LNCAP (cell line): ENCODE measurements around the gene CACNB1.

Experiments
- TF ChIP-seq, protein P1 (sequence below): fragments of 450-650 bp; IDR thresholded peaks from 2 replicates; pipeline ENCODE4 v1.5.1; 2017; ENCODE audit warnings: mild to moderate bottlenecking

The CACNB1 gene

DNA sequence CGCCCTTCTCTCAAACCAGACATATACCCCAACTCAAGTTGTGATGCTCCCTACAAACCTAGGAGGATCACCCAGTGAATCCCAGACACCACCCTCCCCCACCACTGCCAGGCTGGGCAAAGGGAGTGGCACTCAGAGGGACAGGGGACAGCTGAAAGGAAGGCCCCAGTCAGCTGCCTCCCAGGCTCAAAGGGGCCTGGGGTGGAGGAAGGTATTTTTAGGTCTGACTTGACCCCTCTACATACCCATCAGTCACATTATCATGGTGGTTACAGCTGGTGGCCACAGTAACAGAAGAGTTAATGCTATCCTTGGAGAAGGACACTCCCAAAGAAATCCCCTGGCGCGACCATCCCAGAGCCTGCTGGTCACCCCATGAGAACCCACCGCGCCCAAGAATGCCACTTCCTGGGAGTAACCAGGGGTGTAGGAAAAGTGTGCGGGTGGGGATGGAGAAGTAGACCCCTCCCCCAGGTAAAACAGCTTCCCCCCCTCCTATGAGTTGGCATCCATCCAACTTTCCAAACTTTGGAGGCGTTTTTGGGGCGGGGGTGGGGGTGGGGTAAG lies 1.1 kb downstream of the CACNB1 start:
- TF ChIP-seq, protein P1, sequence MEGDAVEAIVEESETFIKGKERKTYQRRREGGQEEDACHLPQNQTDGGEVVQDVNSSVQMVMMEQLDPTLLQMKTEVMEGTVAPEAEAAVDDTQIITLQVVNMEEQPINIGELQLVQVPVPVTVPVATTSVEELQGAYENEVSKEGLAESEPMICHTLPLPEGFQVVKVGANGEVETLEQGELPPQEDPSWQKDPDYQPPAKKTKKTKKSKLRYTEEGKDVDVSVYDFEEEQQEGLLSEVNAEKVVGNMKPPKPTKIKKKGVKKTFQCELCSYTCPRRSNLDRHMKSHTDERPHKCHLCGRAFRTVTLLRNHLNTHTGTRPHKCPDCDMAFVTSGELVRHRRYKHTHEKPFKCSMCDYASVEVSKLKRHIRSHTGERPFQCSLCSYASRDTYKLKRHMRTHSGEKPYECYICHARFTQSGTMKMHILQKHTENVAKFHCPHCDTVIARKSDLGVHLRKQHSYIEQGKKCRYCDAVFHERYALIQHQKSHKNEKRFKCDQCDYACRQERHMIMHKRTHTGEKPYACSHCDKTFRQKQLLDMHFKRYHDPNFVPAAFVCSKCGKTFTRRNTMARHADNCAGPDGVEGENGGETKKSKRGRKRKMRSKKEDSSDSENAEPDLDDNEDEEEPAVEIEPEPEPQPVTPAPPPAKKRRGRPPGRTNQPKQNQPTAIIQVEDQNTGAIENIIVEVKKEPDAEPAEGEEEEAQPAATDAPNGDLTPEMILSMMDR, result no peak

DNA sequence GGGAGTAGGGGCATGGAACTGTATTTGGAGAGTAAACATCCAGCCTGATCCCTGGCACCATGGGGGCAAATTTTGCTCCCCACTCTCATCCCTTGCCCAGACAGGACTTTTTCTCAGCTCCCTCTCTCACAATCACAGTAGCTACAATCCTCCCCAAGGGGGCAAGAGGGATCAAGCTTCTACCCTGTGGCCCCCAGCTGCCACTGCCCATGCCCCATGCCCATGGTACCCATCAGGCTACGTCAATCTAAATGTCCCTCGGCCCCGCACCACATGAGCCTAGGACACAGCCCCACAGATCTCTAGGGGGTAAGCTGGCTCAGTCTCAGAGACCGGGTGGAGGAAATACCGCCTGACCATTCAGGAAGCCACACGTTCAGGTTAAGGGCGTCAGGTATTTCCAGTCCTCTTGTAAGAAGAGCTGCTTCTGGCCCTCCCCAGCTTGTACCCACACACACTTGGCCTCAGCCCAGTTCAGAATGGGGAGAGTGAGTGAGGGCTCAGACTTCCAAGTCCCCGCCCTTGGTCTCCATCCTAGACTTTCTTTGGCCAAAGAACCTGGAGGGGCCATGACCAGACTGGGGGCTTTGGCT lies 1.8 kb downstream of the CACNB1 start:
- TF ChIP-seq, protein P1, result no peak

DNA sequence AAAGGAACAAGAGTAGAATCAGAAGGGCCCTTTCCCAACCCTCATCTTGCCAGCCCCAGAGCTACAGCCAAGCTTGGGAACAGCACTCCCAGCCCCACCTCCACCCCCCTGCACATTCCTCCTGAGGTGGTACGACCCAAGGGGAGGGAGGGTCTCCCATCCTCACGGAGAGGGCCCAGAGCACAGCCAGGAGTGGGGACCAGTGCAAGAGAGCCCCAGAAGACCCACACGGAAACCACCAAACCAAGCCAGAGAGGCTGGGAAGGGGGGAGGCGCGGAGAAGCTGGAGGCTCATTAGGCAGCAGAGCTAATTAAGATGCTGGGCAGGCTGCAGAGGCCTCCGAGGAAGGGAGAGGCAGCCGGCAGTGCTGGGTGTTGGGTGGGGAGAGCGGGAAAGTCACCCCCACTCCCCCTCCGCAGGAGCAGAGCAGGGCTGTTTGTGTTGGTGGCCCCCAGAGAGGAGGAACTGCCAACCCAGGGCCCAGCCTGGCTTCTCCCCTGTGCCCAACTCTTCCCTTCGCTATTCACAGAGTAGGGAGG lies 2.4 kb downstream of the CACNB1 start:
- TF ChIP-seq, protein P1, result no peak

DNA sequence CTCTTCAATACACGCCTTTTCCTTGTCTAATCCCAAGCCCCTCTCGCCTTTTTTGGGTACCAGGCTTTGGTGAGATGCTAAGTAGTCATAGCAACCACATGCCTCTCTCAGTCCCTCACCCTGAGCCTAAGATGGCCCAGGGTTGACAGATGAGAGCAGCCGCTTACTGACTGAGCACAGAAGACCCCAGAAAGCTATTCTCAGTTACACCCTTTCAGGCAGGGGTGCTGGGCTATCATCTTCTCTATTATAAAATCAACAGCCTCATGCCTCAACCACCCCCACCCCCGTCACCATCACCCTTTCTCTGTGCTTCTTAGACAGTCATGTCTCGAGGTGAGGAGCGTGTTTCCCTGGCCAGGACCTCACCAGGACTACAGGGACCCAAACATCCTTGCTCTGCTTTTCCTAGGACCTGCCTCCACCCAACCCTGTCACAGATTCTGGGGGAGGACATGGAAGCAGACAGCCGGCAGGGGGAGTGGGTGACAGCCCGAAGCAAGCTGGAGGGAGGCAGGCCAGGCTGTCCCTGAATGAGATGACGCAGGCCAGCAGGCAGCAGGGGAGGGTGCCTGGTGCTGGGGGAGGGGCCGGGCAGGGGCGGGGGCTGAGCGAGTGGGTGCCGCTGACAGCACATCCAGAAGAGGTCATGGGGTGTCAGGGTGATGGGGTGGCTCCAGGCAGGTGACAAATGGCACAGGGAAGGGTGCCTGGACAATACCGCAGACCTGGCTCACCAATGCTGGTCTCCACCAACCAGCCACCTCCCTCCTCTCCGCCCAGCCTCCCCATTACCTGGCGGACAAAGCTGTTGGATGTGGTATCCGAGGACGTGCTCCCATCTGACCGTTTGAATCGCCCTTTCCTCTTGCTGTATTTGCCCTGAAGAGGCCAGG lies 3.1 kb downstream of the CACNB1 start:
- TF ChIP-seq, protein P1, result no peak

DNA sequence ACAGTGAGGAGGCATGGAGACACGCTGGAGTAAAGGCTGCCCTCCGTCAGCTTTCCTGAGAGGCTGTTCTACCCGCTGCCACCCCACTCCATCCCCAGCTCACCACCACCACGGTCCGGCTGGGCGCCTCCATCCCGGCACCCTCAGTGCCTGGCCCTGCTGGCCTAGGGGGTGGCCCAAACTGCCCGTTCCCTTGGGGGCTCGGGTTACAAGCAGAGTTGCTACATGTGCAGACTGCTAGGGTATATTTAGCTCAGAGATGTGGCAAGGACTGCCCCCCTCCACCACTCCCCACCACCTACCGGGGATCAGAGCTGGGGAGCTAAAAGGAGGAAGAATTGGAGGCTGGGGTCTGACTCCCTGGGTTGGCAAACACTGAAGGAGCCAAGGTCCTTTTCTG lies 4.1 kb downstream of the CACNB1 start:
- TF ChIP-seq, protein P1, result no peak

DNA sequence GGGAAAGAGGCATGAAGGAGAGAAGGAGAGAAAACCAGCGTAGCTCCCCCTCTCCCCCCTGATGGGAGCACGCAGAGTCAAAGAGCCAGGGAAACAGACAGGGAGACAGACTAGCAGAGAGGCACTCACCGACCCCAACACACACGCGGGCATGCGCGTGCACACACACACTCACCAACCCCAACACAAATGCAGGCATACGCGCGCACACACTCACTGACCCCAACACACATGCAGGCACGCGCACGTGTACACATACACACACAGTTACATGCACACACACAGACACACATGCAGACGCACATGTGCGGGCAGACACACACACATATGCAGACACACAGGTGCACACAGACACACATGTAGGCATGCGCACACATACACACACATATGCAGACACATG lies 4.6 kb downstream of the CACNB1 start:
- TF ChIP-seq, protein P1, result no peak

DNA sequence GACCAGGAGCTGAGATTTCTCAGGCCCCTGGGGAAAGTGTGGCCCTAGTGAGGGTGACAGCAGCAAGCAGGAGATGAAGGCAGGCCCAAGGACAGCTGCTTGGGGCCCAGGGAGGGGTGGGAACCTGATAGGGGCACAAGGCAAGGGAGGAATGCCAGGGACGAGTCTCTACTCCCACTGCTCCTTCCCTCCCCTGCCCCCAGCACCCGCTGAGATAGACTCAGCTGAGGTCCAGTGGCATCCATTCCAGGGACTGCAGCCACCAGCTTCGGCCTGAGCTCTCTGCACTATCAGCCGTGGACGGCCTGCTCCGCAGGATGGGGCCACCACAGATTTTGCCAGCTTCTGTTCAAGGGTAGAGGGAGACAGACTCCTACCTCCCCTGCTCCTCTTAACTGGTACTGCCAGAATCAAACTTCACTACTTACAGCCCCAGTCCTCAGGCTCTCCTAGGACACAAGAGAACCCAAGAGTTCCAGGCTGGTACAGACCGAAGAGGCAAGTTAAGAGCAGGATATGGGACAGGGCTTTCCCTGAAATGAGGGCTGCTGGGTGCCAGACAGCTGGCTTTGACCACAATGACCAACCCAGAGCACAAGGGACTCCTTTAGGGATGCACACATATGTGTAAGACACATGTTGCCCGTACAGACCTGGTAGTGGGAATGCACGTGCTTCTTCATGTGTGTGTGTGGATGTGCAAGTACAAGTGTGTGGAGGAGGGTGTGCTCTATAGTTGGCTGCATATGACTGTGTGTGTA lies 5.5 kb downstream of the CACNB1 start:
- TF ChIP-seq, protein P1, result no peak
